Stimulated activated CD8-positive, alpha-beta memory T cell treated with anti-CD3 and anti-CD28 coated beads, Interleukin-4, amount 100 ng/mL, for 1 hour (primary cell): ENCODE data around the gene PGRMC2.

Experiments used
- DNase-seq, 2 donors: peaks; one replicate each; pipeline ENCODE4 v3.0.0-alpha.2; 2020; ENCODE audit warnings: low read depth in 2 of 2, low spot score in 1 of 2

The PGRMC2 gene

DNA sequence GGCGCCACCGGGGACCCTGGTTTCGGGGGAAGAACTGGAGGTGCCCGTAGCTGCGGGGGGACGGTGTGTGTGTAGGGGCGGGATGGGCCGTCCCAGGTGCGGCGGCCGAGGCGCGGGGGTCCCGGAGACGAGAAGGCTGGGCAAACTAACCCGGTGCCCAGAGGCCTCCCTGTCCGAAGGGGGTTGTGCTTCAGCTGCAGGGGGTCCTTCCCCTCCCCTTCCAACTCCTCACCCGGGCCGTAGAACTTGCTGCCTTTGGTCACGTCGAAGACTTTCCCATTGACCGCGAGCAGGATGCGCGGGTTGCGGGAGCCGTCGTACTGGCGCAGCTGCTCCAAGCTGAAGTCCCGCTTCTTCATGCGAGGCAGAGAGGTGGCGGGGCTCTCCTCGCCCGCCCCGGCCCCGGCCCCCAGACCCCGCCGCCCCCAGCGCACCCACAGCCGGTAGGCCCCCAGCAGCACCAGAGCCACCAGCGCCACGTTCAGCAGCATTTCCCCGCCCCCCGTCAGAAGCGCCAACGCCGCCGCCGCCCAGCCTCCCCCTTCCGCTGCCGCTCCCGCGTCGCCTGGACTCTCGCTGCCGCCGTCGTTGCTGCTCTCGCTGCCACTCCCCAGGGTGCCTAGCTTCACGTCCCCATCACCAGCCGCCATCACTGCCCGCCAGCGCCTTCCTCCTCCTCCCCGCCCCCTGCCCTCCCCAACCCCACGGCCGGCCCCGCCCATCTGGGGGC lies at the start of gene PGRMC2:
PGRMC2 (minus strand) TSS at position 673 of the 730 bp plus-strand sequence; CDS start at position 650, 23 bp downstream.
- DNase-seq, result peak in 1 of 2 donors; percentile 3

DNA sequence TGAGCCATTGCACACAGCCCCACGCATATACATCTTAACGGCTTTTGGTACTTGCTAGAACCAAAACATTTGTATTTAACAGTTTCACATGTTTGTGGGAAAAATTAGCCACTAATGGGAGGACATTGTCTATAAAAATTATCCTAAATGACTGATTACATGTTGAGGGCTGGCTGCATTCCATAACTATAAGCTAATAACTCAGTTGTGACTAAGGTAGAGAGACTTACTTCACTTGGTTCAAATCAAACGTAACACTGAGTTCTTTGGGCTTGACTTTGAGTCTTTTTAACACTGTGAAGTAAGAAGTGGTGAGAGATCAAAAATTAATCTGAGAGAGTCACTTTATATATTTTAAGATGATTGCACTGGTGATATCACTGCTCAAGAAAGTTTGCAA lies 47.9 kb upstream of the PGRMC2 start:
- DNase-seq, result no peak

- DNase-seq, result no peak
Measured at GRCh38 chr4:128334256-128334655, 46.6 kb upstream of the PGRMC2 start.

DNA sequence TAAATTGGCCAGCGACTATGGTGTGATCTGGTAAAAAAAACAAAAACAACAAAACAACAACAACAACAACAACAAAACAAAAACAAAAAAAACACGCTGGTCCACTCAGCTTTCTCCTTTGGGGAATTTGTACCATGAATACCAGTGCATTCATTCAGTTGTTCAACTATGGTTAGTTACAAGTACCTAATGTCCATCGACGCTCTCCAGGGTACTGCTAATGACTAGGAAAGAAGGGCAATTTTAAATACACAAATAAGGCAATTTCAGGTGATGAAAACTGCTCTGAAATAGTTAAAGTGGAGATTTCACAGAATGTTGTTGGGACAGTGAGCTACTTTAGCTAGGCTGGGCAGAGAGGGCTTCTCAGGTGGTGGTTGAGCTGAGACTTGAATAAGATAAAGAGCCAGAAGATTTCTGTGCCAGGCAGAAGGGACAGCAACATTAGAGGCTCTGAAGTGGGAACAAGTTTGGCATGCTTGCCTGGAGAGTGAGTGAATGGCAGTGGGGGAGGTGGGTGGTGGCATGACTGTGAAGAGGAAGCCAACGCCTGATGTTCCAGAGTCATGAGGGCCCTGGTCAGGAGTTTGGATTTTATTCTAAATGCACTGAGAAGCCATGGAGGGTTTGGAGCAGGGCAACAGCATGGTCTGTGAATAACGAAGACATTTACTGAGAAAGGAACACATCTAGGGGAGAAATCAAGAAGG lies 45.9 kb upstream of the PGRMC2 start:
- DNase-seq, result no peak

DNA sequence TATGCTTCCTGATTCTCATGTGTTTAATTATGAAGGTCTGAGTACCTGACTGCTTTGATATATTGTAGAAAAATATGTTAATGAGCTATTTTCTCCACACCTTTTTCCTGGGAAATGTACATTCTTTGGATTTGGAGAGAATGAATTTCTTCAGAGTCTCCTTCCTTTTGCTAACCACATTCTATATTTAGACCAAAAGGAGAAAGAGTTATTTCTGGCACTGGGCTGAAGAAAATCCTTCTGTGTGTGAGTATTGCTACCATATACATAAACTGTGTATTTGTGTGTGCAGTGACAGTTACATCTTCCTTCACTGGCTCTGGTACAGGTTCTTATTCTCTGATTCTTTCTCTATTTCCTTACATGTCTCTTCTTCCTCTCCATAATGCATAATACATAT lies 44.5 kb upstream of the PGRMC2 start:
- DNase-seq, result no peak

DNA sequence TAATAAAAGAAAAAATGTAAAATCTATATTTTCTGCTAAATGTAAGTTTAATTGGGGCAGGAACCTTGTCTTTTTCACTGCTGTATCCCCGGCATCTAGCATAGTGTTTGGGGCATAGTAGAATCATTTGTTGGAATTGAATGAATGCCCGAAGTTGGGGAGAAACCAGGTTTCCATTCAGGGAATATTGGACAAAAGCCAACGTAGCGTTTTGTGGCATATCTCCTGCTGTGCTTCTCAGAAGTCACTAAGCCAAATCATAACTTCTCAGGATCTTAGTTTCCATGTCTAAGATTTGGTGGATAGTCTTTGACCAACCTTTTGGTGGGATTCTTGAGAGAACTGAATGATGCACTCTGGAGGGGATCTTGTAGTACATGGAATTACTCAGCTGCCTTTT lies 42.0 kb upstream of the PGRMC2 start:
- no peak for DNase-seq

- no peak for DNase-seq
Measured at GRCh38 chr4:128328106-128328505, 40.5 kb upstream of the PGRMC2 start.

DNA sequence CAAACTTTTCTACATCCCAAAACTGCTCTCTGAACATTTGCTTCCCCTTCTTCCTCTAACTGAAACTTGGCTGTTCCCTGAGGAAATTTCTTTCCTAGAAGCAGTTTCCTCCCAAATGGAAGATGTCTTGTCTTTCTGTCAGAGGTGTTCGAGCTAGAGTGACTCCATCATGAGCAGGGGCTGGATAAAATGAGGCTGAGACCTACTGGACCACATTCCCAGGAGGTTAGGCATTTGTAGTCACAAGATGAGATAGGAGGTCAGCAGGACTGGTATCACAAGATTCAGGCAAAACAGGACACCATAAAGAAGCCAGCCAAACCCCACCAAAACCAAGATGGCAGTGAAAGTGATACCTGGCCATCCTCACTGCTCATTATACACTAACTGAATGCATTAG lies 35.8 kb upstream of the PGRMC2 start:
- no peak for DNase-seq

- DNase-seq, result no peak
Measured at GRCh38 chr4:128322986-128323385, 35.4 kb upstream of the PGRMC2 start.

- DNase-seq, result no peak
Measured at GRCh38 chr4:128322311-128322710, 34.7 kb upstream of the PGRMC2 start.

- no peak for DNase-seq
Measured at GRCh38 chr4:128320656-128321055, 33.0 kb upstream of the PGRMC2 start.

GRCh38 chr4:128315756-128316520 lies 28.3 kb upstream of the PGRMC2 start:
- DNase-seq, result no peak

GRCh38 chr4:128311659-128312403 lies 24.2 kb upstream of the PGRMC2 start:
- no peak for DNase-seq

DNA sequence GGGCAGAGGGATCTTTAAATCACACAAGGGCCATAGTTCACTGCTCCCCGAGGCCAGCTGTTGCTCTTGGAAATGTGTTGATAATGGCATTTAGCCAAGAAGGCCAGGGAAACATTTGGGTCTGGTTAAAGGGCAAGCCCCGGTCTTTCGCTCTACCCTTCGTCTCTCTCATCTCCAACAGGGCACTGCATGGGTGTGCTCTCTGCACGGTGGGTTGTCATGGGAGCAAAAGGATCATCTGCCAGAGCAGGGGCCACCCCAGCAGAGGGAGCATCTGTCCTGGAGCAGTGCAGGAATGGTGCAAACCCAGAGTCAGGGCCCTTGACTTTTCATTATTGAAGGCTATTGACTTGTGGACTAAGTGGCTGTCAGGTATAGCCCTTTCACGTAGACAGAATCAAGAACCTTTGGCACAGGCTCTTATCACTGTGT lies 22.7 kb upstream of the PGRMC2 start:
- DNase-seq, result no peak

- DNase-seq, result no peak
Measured at GRCh38 chr4:128309585-128309984, 22.0 kb upstream of the PGRMC2 start.

- DNase-seq, result no peak
Measured at GRCh38 chr4:128308986-128309385, 21.4 kb upstream of the PGRMC2 start.

GRCh38 chr4:128307123-128307571 lies 19.5 kb upstream of the PGRMC2 start:
- DNase-seq, result no peak

DNA sequence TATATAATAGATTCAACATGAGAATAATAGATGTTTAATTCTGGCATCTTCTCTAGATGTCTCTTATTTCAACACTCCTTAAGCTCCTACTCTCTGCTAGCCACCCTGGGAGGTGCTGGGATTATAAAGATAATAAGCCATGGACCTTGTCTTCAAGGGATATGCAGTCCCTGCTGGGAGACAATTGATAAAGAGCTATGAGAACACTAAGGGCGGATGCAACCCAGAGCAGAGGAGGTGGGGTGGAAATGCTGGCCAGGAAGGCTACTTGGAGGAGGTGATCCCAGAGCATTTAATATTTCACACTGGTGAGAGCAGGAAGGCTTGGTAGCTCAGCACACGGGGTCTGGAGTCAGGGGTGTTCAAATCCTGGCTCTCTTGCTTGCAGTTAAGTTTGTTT lies 18.3 kb upstream of the PGRMC2 start:
- DNase-seq, result no peak

DNA sequence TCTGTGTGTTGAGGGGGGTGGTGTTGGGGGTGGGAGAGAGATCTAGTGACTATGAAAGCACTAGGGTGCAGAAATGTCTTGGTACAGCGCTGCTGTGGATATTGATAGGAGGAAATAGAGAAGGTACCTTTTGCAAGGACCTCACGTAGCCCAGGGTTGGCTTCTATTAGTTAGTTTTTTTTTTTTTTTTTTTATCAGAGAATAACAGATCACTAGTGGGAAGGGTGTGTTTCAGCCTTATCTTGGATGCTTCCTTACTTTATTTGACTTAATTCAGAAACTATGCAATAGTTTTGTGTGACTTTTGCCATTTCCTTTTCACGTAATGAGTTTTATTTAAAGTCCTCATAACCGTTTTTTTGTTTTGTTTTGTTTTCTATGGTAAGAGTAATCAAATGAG lies 16.4 kb upstream of the PGRMC2 start:
- DNase-seq, result no peak

DNA sequence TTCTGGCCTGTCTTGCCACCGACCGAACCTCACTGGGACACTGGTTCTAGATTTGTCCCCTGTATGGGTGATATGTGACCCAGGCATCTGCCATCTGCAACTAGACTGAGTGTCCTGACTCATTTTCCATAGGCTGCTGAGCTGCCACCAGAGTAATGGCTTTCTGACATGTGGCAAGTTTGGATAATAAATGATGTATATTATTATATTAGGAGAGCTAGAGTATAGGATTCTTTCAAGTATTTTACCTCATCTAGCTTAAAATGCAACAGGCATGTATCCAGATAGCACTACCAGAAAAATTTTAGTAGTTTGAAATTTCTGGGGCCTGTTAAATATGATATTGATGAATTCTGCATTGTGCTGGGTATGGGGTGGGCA lies 15.8 kb upstream of the PGRMC2 start:
- DNase-seq, result no peak

DNA sequence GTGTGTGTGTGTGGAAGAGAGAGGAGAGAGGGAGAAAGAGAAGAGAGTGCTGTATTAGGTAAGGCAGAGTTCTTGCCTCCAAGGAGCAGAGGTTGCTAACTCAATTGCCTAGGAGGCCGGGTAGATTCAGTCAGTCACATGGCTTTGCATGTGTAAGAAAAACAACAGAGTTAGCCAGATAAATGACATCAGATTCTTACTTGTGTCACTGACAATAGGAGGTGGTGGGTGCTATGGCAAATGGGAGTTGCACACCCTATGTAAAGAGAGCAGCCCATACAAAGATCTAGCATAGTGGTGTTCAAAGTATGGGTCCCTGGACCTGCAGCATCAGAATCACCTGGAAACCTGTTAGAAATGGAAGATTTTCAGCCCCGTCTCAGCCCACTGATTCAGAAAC lies 14.4 kb upstream of the PGRMC2 start:
- DNase-seq, result no peak
